NB4 (cell line): ENCODE results near the gene PLA2G4A.

Experiments used
- DNase-seq: peaks from one replicate; pipeline ENCODE4 v3.0.0; 2010; ENCODE audit warnings: low read depth
- H3K4me3 ChIP-seq: one replicate; pipeline ENCODE4 v1.5.1; 2011; ENCODE audit warnings: mild to moderate bottlenecking, low read depth, low read length, moderate library complexity
- MYC ChIP-seq: IDR thresholded peaks from 2 replicates; pipeline ENCODE4 v1.6.1; 2011; ENCODE audit warnings: low read depth, low read length
- POLR2A ChIP-seq: IDR thresholded peaks from 2 replicates; pipeline ENCODE4 v1.6.1; 2011; ENCODE audit warnings: mild to moderate bottlenecking; ENCODE audit not compliant: insufficient read length; ENCODE audit errors: extremely low read depth
- TF ChIP-seq, protein P1 (sequence below): IDR thresholded peaks from one replicate; pipeline ENCODE4 v1.5.1; 2012; ENCODE audit warnings: low read depth, low read length
- TF ChIP-seq, protein P2 (sequence below): IDR thresholded peaks from 2 replicates; pipeline ENCODE4 v1.6.1; 2011; ENCODE audit warnings: low read depth, low read length

Gene PLA2G4A

DNA sequence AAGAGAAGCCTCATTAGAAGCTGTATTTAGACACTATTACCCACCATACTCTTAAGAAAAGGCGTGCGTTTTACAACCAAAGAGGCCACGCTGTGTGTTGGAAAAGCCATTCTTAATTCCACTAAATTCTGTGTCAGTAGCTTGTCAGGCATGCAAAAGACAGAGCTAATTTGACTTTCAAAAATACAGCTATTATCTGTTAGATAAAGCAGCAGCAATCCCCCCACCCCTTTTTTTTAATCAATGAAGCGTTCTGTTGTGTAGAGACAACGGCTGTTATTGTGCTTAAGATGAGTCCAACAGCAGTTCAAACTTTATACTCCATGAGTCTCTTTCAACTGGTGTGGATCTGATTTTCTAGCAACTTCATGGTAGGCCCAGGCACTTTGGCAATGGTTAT lies 43.5 kb downstream of the PLA2G4A start:
- no peak overlapping the region for H3K4me3 ChIP-seq
- DNase-seq, result no peak
- TF ChIP-seq POLR2A (no peak), MYC (no peak)
- TF ChIP-seq, protein P1, sequence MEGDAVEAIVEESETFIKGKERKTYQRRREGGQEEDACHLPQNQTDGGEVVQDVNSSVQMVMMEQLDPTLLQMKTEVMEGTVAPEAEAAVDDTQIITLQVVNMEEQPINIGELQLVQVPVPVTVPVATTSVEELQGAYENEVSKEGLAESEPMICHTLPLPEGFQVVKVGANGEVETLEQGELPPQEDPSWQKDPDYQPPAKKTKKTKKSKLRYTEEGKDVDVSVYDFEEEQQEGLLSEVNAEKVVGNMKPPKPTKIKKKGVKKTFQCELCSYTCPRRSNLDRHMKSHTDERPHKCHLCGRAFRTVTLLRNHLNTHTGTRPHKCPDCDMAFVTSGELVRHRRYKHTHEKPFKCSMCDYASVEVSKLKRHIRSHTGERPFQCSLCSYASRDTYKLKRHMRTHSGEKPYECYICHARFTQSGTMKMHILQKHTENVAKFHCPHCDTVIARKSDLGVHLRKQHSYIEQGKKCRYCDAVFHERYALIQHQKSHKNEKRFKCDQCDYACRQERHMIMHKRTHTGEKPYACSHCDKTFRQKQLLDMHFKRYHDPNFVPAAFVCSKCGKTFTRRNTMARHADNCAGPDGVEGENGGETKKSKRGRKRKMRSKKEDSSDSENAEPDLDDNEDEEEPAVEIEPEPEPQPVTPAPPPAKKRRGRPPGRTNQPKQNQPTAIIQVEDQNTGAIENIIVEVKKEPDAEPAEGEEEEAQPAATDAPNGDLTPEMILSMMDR, result no peak
- TF ChIP-seq, protein P2, sequence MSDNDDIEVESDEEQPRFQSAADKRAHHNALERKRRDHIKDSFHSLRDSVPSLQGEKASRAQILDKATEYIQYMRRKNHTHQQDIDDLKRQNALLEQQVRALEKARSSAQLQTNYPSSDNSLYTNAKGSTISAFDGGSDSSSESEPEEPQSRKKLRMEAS, result no peak

DNA sequence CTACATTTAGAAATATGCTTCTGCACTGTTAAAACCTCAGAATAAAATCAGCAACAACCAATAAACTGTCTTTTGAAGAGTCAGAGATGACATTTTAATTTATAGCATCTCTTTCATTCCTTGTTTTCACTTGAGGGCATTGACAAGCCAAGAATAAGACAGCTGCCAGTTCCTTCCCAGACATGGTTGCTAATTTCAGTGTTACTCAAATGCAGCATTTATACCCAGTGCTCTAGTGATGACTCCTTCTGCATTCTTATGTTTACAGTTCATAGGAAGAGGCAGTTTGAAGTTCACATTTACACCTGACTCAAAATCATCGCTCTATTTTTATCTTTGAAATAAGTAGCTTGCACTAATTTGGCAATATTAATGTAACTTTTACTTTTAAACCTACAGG lies 44.9 kb downstream of the PLA2G4A start:
- no peak overlapping the region for H3K4me3 ChIP-seq
- TF ChIP-seq POLR2A (no peak), MYC (no peak)
- TF ChIP-seq, protein P2, result no peak
- TF ChIP-seq, protein P1, result no peak
- no peak for DNase-seq

DNA sequence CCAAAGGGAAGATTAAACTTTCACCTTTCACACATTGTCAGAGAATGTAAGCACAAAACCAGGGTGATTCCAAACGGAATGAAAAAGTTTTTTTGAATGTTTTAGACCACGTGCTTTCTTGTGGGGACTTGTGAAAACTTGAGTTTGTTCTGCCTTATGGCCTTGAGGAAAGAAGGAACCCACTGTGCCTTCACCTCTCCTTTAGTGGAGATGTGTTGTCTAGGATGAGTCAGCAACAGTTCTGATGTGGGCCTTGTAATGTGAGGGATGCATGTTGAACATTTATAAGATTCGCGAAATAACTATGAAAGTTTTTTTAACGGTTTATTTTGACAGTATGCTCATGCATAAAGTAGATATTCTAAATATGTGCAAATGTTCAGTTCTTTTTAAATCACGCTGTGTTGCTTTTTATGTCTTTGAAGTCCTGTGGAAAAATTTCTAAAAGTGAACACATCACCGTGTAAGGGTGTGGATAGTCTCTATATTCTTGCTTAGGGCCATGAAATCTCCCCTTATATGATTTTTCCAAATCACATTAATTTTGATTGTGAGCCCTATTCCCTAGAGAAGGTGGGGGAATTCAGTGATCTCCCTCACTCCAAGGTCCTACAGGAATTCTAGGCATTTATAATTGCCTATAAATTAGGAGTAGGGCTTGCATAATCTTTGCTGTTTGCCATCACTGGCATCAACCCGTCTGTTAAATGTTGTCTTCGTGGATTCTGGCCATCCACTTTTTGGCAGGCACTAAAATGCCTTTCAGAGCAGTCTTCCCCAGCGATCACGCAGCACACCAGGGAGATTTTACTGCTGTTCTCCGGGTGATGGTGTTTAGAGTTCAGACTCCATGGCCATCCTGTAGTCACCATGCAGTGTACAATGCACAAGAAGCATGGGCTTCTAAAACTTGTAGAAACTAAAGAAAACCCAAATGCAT lies 47.4 kb downstream of the PLA2G4A start:
- DNase-seq, result no peak
- no peak overlapping the region for H3K4me3 ChIP-seq
- TF ChIP-seq, protein P2, result no peak
- TF ChIP-seq, protein P1, result no peak
- TF ChIP-seq POLR2A (no peak), MYC (no peak)

DNA sequence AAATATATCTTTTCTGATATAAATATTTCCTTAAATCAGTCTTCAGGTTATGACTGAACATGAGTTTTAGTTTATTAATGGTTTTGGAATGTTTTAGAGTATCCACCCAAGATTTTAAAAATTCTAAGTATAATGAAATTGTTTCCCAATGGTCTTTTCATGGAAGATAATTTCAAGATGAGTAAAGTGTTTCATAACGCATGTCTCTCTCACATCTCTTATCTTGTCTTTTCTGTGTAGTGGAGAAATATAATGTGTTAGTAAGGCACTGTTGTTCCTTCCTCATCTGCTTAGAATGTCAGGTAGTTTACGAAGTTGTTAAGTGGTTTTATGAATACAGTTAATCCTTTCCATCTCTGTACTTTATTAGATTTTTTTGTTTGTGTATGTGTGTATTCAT lies 49.6 kb downstream of the PLA2G4A start:
- no peak for DNase-seq
- H3K4me3 ChIP-seq, result no peak overlapping the region
- TF ChIP-seq POLR2A (no peak), MYC (no peak)
- TF ChIP-seq, protein P2, result no peak
- TF ChIP-seq, protein P1, result no peak

DNA sequence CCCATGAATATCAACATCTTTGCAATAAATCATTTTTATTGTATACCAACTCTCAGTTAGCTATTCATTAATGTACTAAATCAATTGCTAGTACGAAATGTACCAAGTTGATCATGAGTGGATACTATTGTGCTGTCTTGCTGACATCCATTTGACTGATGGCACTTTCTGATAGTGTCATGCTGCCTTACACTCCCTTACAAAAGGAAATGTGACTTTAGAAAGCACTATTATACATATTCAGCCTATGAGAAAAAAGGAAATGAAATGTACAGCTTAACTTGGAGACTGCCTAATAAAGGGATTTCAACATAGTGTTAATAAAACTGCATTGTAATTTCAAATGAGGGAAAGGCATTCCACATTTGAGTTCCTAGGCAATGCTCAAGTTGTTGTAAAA lies 52.2 kb downstream of the PLA2G4A start:
- H3K4me3 ChIP-seq, result no peak overlapping the region
- TF ChIP-seq, protein P1, result no peak
- TF ChIP-seq MYC, result no peak
- no peak for TF ChIP-seq POLR2A
- TF ChIP-seq, protein P2, result no peak

More for the DNA sequence above, 52.2 kb downstream of the PLA2G4A start:
- no peak for DNase-seq
